ENCODE measurements around the gene DNAJC1. TPM values are rescaled to one million over a fixed set of nuclear protein-coding genes. Genes with fewer than 3 reads are reported as not detected.

DNAJC1 gene
- polyA plus RNA-seq, 1 donor from 2014 or later: 15.9 TPM

GRCh38 chr10:22010973-22011408 lies 7.5 kb upstream of the DNAJC1 start:
- TF ChIP-seq SMC3 (conservative IDR thresholded peaks at IDR 0.05; ENCODE audit: poor library complexity) (peak; percentile 45), TAF1 (IDR thresholded peaks at IDR 0.05; ENCODE audit: low read depth) (no peak), MXI1 (conservative IDR thresholded peaks at IDR 0.05; ENCODE audit: poor library complexity, severe bottlenecking) (no peak), RAD21 (conservative IDR thresholded peaks at IDR 0.05) (no peak), CTCF (IDR thresholded peaks at IDR 0.05; ENCODE audit: poor library complexity, severe bottlenecking) (peak; percentile 44)
- H3K36me3 ChIP-seq (ENCODE audit: insufficient read depth, low read length): no peaks in the 10 kb centered on the region
- H3K4me3 ChIP-seq (ENCODE audit: low read length): no peak overlapping the region
- H4K20me1 ChIP-seq (ENCODE audit: insufficient read depth): no peaks in the 10 kb centered on the region
- no peak overlapping the region for H3K9ac ChIP-seq (ENCODE audit: low read length)
- H3F3A ChIP-seq (ENCODE audit: insufficient read depth, low read length, poor library complexity, severe bottlenecking): no peaks in the 10 kb centered on the region
- no peak overlapping the region for H2AFZ ChIP-seq (ENCODE audit: low read depth, low read length)
- no peaks in the 10 kb centered on the region for H3K9me2 ChIP-seq (ENCODE audit: insufficient read depth, low read length)
- no peak overlapping the region for H3K4me2 ChIP-seq (ENCODE audit: low read length)
- no peak overlapping the region for H3K27ac ChIP-seq (ENCODE audit: low read length)
- H3K79me2 ChIP-seq (replicated peaks; ENCODE audit: insufficient read depth, low read length): no peaks in the 10 kb centered on the region
- H3K9me3 ChIP-seq (ENCODE audit: low read length): no peaks in the 10 kb centered on the region
- no peaks in the 10 kb centered on the region for H3K27me3 ChIP-seq (ENCODE audit: insufficient read depth, low read depth, low read length)

GRCh38 chr10:22010539-22010938 lies 7.0 kb upstream of the DNAJC1 start:
- Histone ChIP-seq H3K27ac (ENCODE audit: low read length) (no peak overlapping the region), H3K4me2 (ENCODE audit: low read length) (no peak overlapping the region), H3K36me3 (ENCODE audit: insufficient read depth, low read length) (no peaks in the 10 kb centered on the region), H3K9ac (ENCODE audit: low read length) (no peak overlapping the region), H4K20me1 (ENCODE audit: insufficient read depth) (no peaks in the 10 kb centered on the region), H3K9me2 (ENCODE audit: insufficient read depth, low read length) (no peaks in the 10 kb centered on the region), H3F3A (ENCODE audit: insufficient read depth, low read length, poor library complexity, severe bottlenecking) (no peaks in the 10 kb centered on the region), H3K9me3 (ENCODE audit: low read length) (no peaks in the 10 kb centered on the region), H3K27me3 (ENCODE audit: insufficient read depth, low read depth, low read length) (no peaks in the 10 kb centered on the region), H3K4me3 (ENCODE audit: low read length) (no peak overlapping the region), H3K79me2 (replicated peaks; ENCODE audit: insufficient read depth, low read length) (no peaks in the 10 kb centered on the region), H2AFZ (ENCODE audit: low read depth, low read length) (no peak overlapping the region)
- TF ChIP-seq EP300 (conservative IDR thresholded peaks at IDR 0.05; ENCODE audit: poor library complexity, severe bottlenecking): no peak
- no peak for TF ChIP-seq SMC3 (conservative IDR thresholded peaks at IDR 0.05; ENCODE audit: poor library complexity)
- TF ChIP-seq REST (IDR thresholded peaks at IDR 0.05; ENCODE audit: borderline replicate concordance): no peak
- no peak for TF ChIP-seq TAF1 (IDR thresholded peaks at IDR 0.05; ENCODE audit: low read depth)
- TF ChIP-seq CTCF (IDR thresholded peaks at IDR 0.05; ENCODE audit: poor library complexity, severe bottlenecking): no peak
- TF ChIP-seq RAD21 (conservative IDR thresholded peaks at IDR 0.05): no peak
- TF ChIP-seq MXI1 (conservative IDR thresholded peaks at IDR 0.05; ENCODE audit: poor library complexity, severe bottlenecking): no peak
- no peak for TF ChIP-seq POLR2AphosphoS5 (IDR thresholded peaks at IDR 0.05)
- no peak for TF ChIP-seq EZH2 (IDR thresholded peaks at IDR 0.05; ENCODE audit: borderline replicate concordance, insufficient read depth, low read length, poor library complexity, severe bottlenecking)

Data from neural cell (in vitro differentiated cells).